ENCODE data around the gene GPC3. TPM values are rescaled to one million over a fixed set of nuclear protein-coding genes. Genes with fewer than 3 reads are reported as not detected.
"Not testable (repeated sequence)": the region's sequence is repeated elsewhere in the genome, so short reads cannot be mapped to it uniquely, and the experiment has no call there.

The GPC3 gene
- polyA plus RNA-seq (2014; cell fraction: cytosol; rRNA removed): not detected in 2 replicates
- polyA plus RNA-seq (2014; cell fraction: nucleus; rRNA removed): not detected in 2 replicates

- DNase-seq (ENCODE audit: low spot score): peak; percentile 5
Measured at GRCh38 chrX:133985164-133985966, at the start of gene GPC3. TSS of gene GPC3 (minus strand) at chrX:133985594.

GRCh38 chrX:134032441-134032840 lies 47.0 kb upstream of the GPC3 start:
- DNase-seq (ENCODE audit: low spot score): no peak

GRCh38 chrX:134026565-134027311 lies 41.3 kb upstream of the GPC3 start:
- peak; percentile 2 for DNase-seq (ENCODE audit: low spot score)

GRCh38 chrX:134025986-134026545 lies 40.7 kb upstream of the GPC3 start:
- no peak for DNase-seq (ENCODE audit: low spot score)

- no peak for DNase-seq (ENCODE audit: low spot score)
Measured at GRCh38 chrX:134024686-134025377, 39.4 kb upstream of the GPC3 start.

- DNase-seq (ENCODE audit: low spot score): no peak
Measured at GRCh38 chrX:134023851-134024281, 38.5 kb upstream of the GPC3 start.

- no peak for DNase-seq (ENCODE audit: low spot score)
Measured at GRCh38 chrX:134020910-134021309, 35.5 kb upstream of the GPC3 start.

- DNase-seq (ENCODE audit: low spot score): no peak
Measured at GRCh38 chrX:134019567-134020206, 34.3 kb upstream of the GPC3 start.

- not testable (repeated sequence) for DNase-seq (ENCODE audit: low spot score)
Measured at GRCh38 chrX:134016309-134016708, 30.9 kb upstream of the GPC3 start.

- DNase-seq (ENCODE audit: low spot score): not testable (repeated sequence)
Measured at GRCh38 chrX:134015510-134015909, 30.1 kb upstream of the GPC3 start.

- no peak for DNase-seq (ENCODE audit: low spot score)
Measured at GRCh38 chrX:134013524-134013923, 28.1 kb upstream of the GPC3 start.

- no peak for DNase-seq (ENCODE audit: low spot score)
Measured at GRCh38 chrX:134013092-134013497, 27.7 kb upstream of the GPC3 start.

- no peak for DNase-seq (ENCODE audit: low spot score)
Measured at GRCh38 chrX:134010690-134011089, 25.3 kb upstream of the GPC3 start.

GRCh38 chrX:134007716-134008115 lies 22.3 kb upstream of the GPC3 start:
- no peak for DNase-seq (ENCODE audit: low spot score)

- no peak for DNase-seq (ENCODE audit: low spot score)
Measured at GRCh38 chrX:134006484-134007161, 21.2 kb upstream of the GPC3 start.

GRCh38 chrX:134004084-134004483 lies 18.7 kb upstream of the GPC3 start:
- DNase-seq (ENCODE audit: low spot score): no peak

GRCh38 chrX:134002921-134003615 lies 17.7 kb upstream of the GPC3 start:
- DNase-seq (ENCODE audit: low spot score): no peak

GRCh38 chrX:134000260-134001245 lies 15.2 kb upstream of the GPC3 start:
- no peak for DNase-seq (ENCODE audit: low spot score)

Measured in SK-N-DZ (cell line).